Psoas muscle (tissue), 8 donors: ENCODE results near the gene TNIK. TPM values are rescaled to one million over a fixed set of nuclear protein-coding genes. Genes with fewer than 3 reads are reported as not detected.
"Not testable (repeated sequence)": the region's sequence is repeated elsewhere in the genome, so short reads cannot be mapped to it uniquely, and the experiment has no call there.

Source experiments
- ATAC-seq, 4 donors: fragments of 200-7000 bp; cut with Tn5 transposase; one replicate each; pipeline ENCODE4 v1.9.1; 2020; ENCODE audit warnings: moderate library complexity in 3 of 4, mild to moderate bottlenecking in 2 of 4
- DNase-seq, 2 donors: peaks; one replicate each; pipeline ENCODE4 v3.0.0-alpha.2; 2020
- H3K27ac ChIP-seq: fragments of 200-600 bp; one replicate; pipeline ENCODE4 v1.8.0; 2022
- H3K27me3 ChIP-seq, 3 donors: fragments of 200-600 bp in 1 of 3; one replicate each; pipeline versions ENCODE4 v1.6.1 to v1.8.0; 2013 to 2022; ENCODE audit warnings: low read length in 2 of 3, mild to moderate bottlenecking in 2 of 3, moderate library complexity in 1 of 3; ENCODE audit not compliant: insufficient read depth in 3 of 3
- H3K36me3 ChIP-seq, 2 donors: fragments of 200-600 bp in 1 of 2; one replicate each; pipeline versions ENCODE4 v1.6.1 to v1.8.0; 2013 to 2022; ENCODE audit warnings: low read depth in 1 of 2, mild to moderate bottlenecking in 1 of 2, moderate library complexity in 1 of 2; ENCODE audit not compliant: insufficient read depth in 1 of 2
- H3K4me1 ChIP-seq: fragments of 200-600 bp; one replicate; pipeline ENCODE4 v1.8.0; 2022
- H3K4me3 ChIP-seq: fragments of 200-600 bp; one replicate; pipeline ENCODE4 v1.8.0; 2022; ENCODE audit warnings: mild to moderate bottlenecking
- H3K9me3 ChIP-seq: fragments of 200-600 bp; one replicate; pipeline ENCODE4 v1.8.0; 2022
- WGBS, 3 donors: extraction: QIAGEN DNeasy Blood & Tissue Kit; methylation state at CpG; one replicate each; pipeline versions ENCODE4 v1.1.6 to v1.1.7; 2013; 5-methylcytosine and 5-hydroxymethylcytosine counted together
- intact Hi-C, 2 donors: fragments of 100-400 bp; cut with DNase I; formaldehyde crosslinking; loops; one replicate each; pipeline versions ENCODE4 v1.11.0 to v1.14.2; 2022
- polyA plus RNA-seq, 3 donors: library from polyadenylated mRNA; stranded (reverse); fragments of 200-250 nt; gene quantifications; one replicate each; pipeline ENCODE4 v1.2.3, GENCODE V29; 2013
- total RNA-seq, 4 donors: library from RNA; stranded (reverse); fragmentation: NEBNext Ultra II Directional in 2 of 4; extraction: Animal tissue kit (Norgen Biotek cat#: 25700) in 2 of 4; gene quantifications; one replicate each; pipeline versions ENCODE4 v1.2.1 to v1.2.4, GENCODE V29; 2021 to 2023
- TF ChIP-seq, protein P1 (sequence below): fragments of 200-600 bp; IDR thresholded peaks from one replicate; pipeline ENCODE4 v1.8.0; 2022; ENCODE audit warnings: antibody characterized with exemption
- donor health status: healthy with polysubstance abuse.
- donor health status: DM: no; HTN: no; CAD: no; lungs with moderate emphysema.
- donor health status: Bipolar disorder and iron deficiency.
- donor health status: healthy.
- donor health status: DM: yes; HTN: yes; CAD: no.
- donor health status: DM: no; HTN: no; CAD: no.
- donor health status: DM: no; HTN: no; CAD: no.
- donor health status: DM: yes; HTN: yes; CAD: no.

TNIK gene
- total and polyA plus RNA-seq, 7 donors = 9.9 to 32.4 (median 12.5) TPM

DNA sequence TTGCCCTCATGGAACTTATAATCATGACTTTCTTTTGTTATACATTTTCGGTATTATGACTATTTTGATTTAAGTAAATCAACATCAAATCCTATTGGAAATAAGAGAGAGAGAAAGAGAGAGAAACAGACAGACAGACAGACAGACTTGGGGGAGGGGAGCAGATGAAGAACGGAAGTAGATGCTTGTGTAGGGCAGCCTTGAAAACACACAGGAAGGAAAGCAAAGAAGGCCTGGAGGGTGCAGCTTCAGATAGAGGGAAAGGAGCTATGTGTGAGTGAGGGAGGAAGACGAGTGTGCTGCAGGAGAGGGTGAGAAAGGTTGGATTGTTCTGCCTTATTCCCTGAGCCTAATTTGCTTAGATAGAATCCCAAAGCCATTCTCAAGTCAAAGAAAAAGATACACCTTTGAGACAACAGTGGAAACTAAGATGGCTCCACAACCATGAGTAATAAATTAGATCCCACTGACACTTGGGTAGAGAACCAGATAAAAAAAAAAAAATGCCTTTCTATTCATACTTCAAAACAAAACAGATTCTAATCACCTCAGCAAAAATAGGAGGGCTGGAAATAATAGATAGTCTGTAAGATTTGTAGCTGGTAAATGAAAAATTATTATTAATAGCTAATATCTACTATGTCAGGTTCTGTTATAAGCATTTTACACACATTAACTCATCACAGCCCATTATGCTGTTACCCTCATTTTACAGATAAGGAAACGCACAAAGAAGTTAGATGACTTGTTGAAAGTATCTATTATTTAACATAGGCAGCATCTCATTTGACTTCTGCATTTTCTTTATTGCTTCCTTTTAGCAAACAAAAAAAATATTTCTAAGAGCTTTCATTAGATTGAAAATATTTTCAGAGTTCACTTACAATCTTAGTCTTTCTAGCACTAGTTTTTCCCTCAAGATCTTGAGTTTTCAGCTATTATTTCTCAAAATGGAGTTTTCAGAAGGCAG, 214.1 kb downstream of the TNIK start:
- H3K9me3 ChIP-seq = no peaks in the 10 kb centered on the region
- H3K4me1 ChIP-seq = peaks cover 14% of the 10 kb centered on the region
- intact Hi-C loops = no loop called here
- H3K27ac ChIP-seq = no peak overlapping the region
- TF ChIP-seq, protein P1, sequence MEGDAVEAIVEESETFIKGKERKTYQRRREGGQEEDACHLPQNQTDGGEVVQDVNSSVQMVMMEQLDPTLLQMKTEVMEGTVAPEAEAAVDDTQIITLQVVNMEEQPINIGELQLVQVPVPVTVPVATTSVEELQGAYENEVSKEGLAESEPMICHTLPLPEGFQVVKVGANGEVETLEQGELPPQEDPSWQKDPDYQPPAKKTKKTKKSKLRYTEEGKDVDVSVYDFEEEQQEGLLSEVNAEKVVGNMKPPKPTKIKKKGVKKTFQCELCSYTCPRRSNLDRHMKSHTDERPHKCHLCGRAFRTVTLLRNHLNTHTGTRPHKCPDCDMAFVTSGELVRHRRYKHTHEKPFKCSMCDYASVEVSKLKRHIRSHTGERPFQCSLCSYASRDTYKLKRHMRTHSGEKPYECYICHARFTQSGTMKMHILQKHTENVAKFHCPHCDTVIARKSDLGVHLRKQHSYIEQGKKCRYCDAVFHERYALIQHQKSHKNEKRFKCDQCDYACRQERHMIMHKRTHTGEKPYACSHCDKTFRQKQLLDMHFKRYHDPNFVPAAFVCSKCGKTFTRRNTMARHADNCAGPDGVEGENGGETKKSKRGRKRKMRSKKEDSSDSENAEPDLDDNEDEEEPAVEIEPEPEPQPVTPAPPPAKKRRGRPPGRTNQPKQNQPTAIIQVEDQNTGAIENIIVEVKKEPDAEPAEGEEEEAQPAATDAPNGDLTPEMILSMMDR = no peak
- 88 to 91% (median 89%) methylated on average over 4 of the region's 4 CpGs for WGBS, 3 donors
- H3K27me3 ChIP-seq = no peaks in the 10 kb centered on the region
- no peak for ATAC-seq
- H3K4me3 ChIP-seq = no peak overlapping the region
- no peak for DNase-seq
- no peaks in the 10 kb centered on the region for H3K36me3 ChIP-seq

DNA sequence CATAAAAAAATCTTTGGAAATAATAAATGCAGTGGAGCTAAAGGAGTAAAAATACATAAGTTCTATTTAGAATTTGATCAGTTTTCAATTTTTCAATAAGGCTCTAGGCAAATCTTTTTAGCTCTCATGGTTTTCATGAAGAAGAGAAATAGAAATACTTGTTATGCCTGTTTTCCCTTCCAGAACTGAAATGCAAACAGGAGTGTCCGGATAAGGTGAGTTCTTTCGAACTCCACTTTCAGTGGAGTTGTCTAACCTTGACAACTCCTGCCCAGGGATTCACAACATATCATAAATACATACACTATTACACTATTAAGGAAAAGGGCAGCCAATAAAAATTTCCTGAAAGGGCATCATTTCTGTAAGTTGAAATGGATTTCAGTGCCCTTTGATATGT, 217.3 kb downstream of the TNIK start:
- no peak overlapping the region for H3K4me3 ChIP-seq
- WGBS, 3 donors = 47 to 96% (median 50%) methylated on average over 2 of the region's 2 CpGs
- H3K27ac ChIP-seq = no peak overlapping the region
- H3K27me3 ChIP-seq = no peaks in the 10 kb centered on the region
- intact Hi-C loops = no loop called here
- ATAC-seq (no peak), DNase-seq (no peak)
- TF ChIP-seq, protein P1 = no peak
- H3K9me3 ChIP-seq = no peaks in the 10 kb centered on the region
- H3K4me1 ChIP-seq = peaks cover 17% of the 10 kb centered on the region
- H3K36me3 ChIP-seq = no peaks in the 10 kb centered on the region

DNA sequence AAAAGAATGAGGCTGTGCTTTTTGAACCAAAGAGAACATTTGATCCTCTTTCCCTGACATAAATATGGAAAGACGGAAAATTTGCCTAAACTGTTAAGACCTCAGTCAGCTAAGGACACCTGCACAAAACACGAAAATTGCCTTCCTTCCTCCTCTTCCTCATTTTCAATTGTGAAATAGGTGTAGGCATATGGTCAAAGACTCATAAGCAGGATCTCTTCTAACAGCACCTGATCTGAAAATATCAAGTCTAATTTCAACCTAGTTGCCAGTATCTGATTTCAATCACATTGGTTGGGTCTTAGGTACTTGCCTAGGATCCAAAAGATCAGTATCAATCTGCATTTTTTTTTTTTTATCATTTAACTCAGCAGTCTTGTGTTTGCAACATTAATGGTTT, 218.0 kb downstream of the TNIK start:
- peaks cover 17% of the 10 kb centered on the region for H3K4me1 ChIP-seq
- H3K27me3 ChIP-seq = no peaks in the 10 kb centered on the region
- H3K36me3 ChIP-seq = no peaks in the 10 kb centered on the region
- H3K9me3 ChIP-seq = no peaks in the 10 kb centered on the region
- TF ChIP-seq, protein P1 = no peak
- intact Hi-C loops = no loop called here
- DNase-seq = no peak
- H3K27ac ChIP-seq = no peak overlapping the region
- 73 to 85% (median 75%) methylated on average over 2 of the region's 2 CpGs for WGBS, 3 donors
- no peak overlapping the region for H3K4me3 ChIP-seq
- ATAC-seq = no peak

DNA sequence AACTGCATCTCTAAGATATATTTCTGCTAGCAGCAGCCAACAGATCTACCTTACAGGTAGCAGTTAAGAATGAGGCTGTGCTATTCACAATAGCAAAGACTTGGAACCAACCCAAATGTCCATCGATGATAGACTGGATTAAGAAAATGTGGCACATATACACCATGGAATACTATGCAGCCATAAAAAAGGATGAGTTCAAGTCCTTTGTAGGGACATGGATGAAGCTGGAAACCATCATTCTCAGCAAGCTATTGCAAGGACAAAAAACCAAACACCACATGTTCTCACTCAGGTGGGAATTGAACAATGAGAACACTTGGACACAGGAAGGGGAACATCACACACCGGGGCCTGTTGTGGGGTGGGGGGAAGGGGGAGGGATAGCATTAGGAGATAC, 218.6 kb downstream of the TNIK start:
- WGBS, 3 donors = 86 to 95% (median 87%) methylated on average over 2 of the region's 2 CpGs
- intact Hi-C loops, ATAC-seq: not testable (repeated sequence)

DNA sequence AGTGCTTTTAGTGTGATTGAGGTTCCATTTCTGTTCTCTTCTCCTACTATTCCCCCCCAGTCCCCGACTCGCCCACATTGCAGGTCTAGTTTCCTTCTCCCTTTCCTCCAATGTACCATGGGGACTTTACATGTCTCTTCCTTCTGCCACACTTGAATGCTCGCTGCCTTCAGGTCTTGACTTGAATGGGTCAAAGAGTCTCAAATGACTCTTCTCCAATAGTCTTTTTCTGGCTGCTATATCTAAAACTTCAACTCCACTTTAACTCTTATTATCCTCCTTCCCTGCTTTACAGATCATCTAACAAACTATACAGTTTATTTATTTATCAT, 219.7 kb downstream of the TNIK start:
- Histone ChIP-seq H3K27ac (no peak overlapping the region), H3K36me3 (no peaks in the 10 kb centered on the region), H3K27me3 (no peaks in the 10 kb centered on the region), H3K4me3 (no peak overlapping the region), H3K4me1 (peaks cover 20% of the 10 kb centered on the region), H3K9me3 (no peaks in the 10 kb centered on the region)
- 86 to 94% (median 92%) methylated on average over 3 of the region's 3 CpGs for WGBS, 3 donors
- TF ChIP-seq, protein P1 = no peak
- no peak for DNase-seq
- intact Hi-C loops = no loop called here
- no peak for ATAC-seq

More for the DNA sequence above, 218.6 kb downstream of the TNIK start:
- H3K9me3 ChIP-seq, H3K27me3 ChIP-seq, DNase-seq, H3K4me3 ChIP-seq, H3K36me3 ChIP-seq, H3K27ac ChIP-seq: not testable (repeated sequence)
- peaks cover 13% of the 10 kb centered on the region for H3K4me1 ChIP-seq
